ENCODE measurements around the gene AKAP13. TPM values are rescaled to one million over a fixed set of nuclear protein-coding genes. Genes with fewer than 3 reads are reported as not detected.
A peak's percentile ranks its signal among the peaks of the same experiment; 100 is the strongest.
"Not testable (repeated sequence)": the region's sequence is repeated elsewhere in the genome, so short reads cannot be mapped to it uniquely, and the experiment has no call there.

Gene AKAP13
- total RNA-seq, 1 donor from 2014 or later, result 450 TPM

DNA sequence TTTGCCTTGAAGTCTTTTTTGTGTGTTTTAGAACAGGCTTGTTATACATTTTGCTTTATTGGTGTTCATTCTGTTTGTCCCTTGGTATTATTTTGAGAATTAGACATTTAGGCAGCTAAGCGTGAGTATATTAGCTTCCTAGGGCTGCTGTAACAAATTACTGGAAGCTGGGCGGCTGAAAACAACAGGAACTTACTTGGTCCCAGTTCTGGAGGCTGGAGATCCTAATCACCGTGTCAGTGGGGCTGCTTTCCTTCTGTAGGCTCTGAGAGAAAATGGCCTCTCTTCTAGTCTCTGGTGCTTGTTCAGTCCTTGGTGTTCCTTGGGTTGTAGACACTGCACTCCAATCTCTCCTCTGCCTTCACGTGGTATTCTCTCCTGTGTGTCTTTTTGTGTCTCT is 272.1 kb downstream of the AKAP13 start:
- no peak for DNase-seq
- H3K27me3 ChIP-seq, result no peaks in the 10 kb centered on the region
- TF ChIP-seq, protein P1, sequence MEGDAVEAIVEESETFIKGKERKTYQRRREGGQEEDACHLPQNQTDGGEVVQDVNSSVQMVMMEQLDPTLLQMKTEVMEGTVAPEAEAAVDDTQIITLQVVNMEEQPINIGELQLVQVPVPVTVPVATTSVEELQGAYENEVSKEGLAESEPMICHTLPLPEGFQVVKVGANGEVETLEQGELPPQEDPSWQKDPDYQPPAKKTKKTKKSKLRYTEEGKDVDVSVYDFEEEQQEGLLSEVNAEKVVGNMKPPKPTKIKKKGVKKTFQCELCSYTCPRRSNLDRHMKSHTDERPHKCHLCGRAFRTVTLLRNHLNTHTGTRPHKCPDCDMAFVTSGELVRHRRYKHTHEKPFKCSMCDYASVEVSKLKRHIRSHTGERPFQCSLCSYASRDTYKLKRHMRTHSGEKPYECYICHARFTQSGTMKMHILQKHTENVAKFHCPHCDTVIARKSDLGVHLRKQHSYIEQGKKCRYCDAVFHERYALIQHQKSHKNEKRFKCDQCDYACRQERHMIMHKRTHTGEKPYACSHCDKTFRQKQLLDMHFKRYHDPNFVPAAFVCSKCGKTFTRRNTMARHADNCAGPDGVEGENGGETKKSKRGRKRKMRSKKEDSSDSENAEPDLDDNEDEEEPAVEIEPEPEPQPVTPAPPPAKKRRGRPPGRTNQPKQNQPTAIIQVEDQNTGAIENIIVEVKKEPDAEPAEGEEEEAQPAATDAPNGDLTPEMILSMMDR (IDR thresholded peaks at IDR 0.05), result no peak
- no peaks in the 10 kb centered on the region for H3K9me3 ChIP-seq
- peaks cover 62% of the 10 kb centered on the region for H3K36me3 ChIP-seq
- no peak for ATAC-seq
- H3K4me1 ChIP-seq, result peaks cover 17% of the 10 kb centered on the region
- intact Hi-C loops (cut with DNase I), result no loop called here
- H3K4me3 ChIP-seq, result no peak overlapping the region
- H3K27ac ChIP-seq, result no peak overlapping the region

DNA sequence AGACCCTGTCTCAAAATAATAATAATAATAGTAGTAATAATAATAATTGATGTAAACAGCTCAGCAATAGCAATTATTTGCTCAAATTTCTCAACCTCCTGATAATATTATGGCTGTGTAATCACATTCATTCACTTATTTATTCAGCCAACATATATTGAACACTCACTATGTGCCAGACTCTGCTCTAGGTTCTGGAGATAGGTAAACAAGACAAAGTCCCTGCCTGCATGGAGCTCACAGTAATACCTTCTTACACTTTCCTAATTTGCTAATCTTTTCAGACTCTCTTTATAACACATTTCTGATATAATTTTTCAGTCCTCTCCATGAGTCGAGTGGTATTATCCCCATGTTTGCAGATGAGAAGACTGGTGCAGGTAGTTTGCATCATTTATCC is 276.7 kb downstream of the AKAP13 start:
- TF ChIP-seq, protein P1 (IDR thresholded peaks at IDR 0.05), result no peak
- Histone ChIP-seq H3K9me3 (no peaks in the 10 kb centered on the region), H3K36me3 (peaks cover 97% of the 10 kb centered on the region), H3K27me3 (no peaks in the 10 kb centered on the region), H3K4me3 (no peak overlapping the region), H3K27ac (no peak overlapping the region), H3K4me1 (no peaks in the 10 kb centered on the region)
- intact Hi-C loops (cut with DNase I), result no loop called here
- DNase-seq (no peak), ATAC-seq (no peak)

DNA sequence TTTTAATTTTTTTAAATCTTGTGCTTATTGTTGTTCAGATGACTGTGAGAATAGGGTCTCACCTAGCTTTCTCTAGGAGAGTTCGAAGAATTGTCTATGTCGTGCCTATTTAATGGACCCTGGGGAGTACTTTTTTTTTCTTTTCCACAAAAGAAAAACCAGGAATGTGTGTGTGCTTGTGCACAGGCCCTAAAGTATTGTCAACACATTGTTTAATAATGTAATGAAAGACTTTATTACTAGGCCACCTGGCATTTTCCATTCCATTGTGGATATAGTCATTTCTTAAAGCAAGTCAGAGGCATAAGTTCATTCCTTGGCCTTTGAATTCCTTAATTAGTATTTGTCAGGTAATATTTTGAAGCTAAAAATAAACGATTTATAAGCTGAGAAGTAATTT is 278.4 kb downstream of the AKAP13 start:
- TF ChIP-seq, protein P1 (IDR thresholded peaks at IDR 0.05), result no peak
- Histone ChIP-seq H3K27me3 (no peaks in the 10 kb centered on the region), H3K4me3 (no peak overlapping the region), H3K27ac (no peak overlapping the region), H3K4me1 (no peaks in the 10 kb centered on the region), H3K36me3 (peaks cover 97% of the 10 kb centered on the region), H3K9me3 (no peaks in the 10 kb centered on the region)
- DNase-seq, result no peak
- intact Hi-C loops (cut with DNase I), result no loop called here
- no peak for ATAC-seq

DNA sequence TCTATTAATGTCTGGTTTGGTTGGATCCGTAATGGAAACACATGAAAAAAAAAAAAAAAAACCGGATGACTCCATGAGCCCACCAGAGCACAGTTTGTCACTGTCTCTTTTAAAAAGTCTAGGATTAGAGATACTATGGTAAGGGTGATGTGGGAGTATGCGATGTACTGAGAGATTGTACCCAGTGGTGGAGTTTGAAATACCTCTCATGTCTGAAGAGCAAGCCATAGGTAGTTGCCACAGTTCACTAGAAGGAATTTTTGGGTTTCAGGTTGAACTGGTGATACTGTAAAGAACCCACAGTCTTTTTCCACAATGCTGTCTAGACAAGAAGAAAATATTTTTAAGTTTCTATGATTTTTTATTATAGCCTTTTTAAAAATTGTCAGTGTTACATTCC is 281.5 kb downstream of the AKAP13 start:
- Histone ChIP-seq H3K36me3 (peaks cover 95% of the 10 kb centered on the region), H3K4me1 (peaks cover under 1% of the 10 kb centered on the region), H3K27me3 (no peaks in the 10 kb centered on the region), H3K4me3 (no peak overlapping the region), H3K9me3 (no peaks in the 10 kb centered on the region), H3K27ac (no peak overlapping the region)
- no peak for ATAC-seq
- no peak for DNase-seq
- TF ChIP-seq, protein P1 (IDR thresholded peaks at IDR 0.05), result no peak
- intact Hi-C loops (cut with DNase I), result no loop called here

DNA sequence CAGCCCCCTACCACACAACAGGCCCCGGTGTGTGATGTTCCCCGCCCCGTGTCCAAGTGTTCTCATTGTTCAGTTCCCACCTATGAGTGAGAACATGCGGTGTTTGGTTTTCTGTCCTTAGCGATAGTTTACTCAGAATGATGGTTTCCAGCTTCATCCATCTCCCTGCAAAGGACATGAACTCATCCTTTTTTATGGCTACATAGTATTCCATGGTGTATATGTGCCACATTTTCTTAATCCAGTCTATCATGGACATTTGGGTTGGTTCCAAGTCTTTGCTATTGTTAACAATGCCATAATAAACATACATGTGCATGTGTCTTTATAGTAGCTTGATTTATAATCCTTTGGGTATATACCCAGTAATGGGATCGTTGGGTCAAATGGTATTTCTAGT is 285.3 kb downstream of the AKAP13 start:
- H3K9me3 ChIP-seq; intact Hi-C loops (cut with DNase I); ATAC-seq; H3K27ac ChIP-seq; H3K4me3 ChIP-seq; DNase-seq; H3K27me3 ChIP-seq: not testable (repeated sequence)
- Histone ChIP-seq H3K36me3 (peaks cover 92% of the 10 kb centered on the region), H3K4me1 (peaks cover 17% of the 10 kb centered on the region)

DNA sequence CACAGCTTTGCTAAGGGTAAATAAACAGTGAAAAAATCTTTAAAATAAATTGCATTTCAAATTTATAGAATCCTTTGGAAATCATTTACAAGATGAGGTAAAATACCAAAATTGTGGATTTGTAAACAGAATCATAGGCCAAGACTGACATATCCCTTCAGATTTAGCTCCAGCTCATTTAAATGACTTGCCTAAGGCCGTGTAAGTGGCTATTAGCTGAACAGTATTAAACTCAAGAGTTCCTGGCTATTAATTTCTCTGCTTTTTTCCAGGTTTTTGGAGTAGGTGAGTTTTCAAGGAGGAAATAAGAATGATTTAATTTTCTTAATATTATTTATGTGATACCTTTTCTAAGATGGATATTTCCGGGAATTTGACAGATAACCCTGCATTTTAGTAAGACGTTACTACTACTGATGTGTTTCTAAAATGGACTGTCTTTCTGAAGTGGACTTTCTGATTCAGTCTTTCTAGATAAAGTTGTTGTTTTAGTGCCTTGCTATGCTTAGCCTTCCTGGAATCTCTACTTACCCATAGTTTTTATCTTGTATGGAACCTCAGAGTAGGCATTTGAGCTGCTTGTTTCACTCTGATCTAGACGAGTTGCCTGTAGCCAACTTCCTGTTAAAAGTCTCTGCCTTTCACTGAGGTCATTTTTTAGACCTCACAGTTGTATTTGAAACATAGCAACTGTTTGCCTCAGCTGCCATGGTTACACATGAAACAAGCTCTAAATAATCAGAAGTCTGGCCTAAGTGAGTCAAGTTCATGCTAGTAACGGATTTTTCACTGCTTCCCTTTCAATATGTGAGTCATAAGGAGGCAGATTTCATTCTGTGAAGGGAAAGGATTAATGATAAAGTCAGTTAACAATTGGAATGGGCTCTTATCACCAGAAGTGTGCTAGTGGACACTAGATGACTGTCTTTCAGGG is 287.4 kb downstream of the AKAP13 start:
- intact Hi-C loops (cut with DNase I), result no loop called here
- peaks cover 23% of the 10 kb centered on the region for H3K4me1 ChIP-seq
- no peak overlapping the region for H3K4me3 ChIP-seq
- H3K36me3 ChIP-seq, result peaks cover 92% of the 10 kb centered on the region
- ATAC-seq, result peak; percentile 92
- H3K9me3 ChIP-seq, result no peaks in the 10 kb centered on the region
- no peaks in the 10 kb centered on the region for H3K27me3 ChIP-seq
- TF ChIP-seq, protein P1 (IDR thresholded peaks at IDR 0.05), result no peak
- DNase-seq, result no peak
- H3K27ac ChIP-seq, result peak overlapping the region; percentile 86
